HFFc6 (cell line): ENCODE measurements around the gene SBF2. TPM values are rescaled to one million over a fixed set of nuclear protein-coding genes. Genes with fewer than 3 reads are reported as not detected.
A peak's percentile ranks its signal among the peaks of the same experiment; 100 is the strongest.

ENCODE experiments used
- DNase-seq: peaks from one replicate; pipeline ENCODE4 v3.0.0-alpha.2; 2018
- H3K27ac Mint-ChIP-seq: 2 replicates; pipeline ENCODE4 v1.8.0; 2020; ENCODE audit warnings: mild to moderate bottlenecking, mixed read lengths
- H3K27me3 Mint-ChIP-seq: 2 replicates; pipeline ENCODE4 v1.8.0; 2021; ENCODE audit warnings: mild to moderate bottlenecking, moderate library complexity, mixed read lengths; ENCODE audit not compliant: insufficient read depth
- H3K36me3 Mint-ChIP-seq: 2 replicates; pipeline ENCODE4 v1.8.0; 2021; ENCODE audit warnings: low read depth, mixed read lengths
- H3K4me1 Mint-ChIP-seq: 2 replicates; pipeline ENCODE4 v1.8.0; 2020; ENCODE audit warnings: low read depth, mixed read lengths
- H3K4me3 Mint-ChIP-seq: 2 replicates; pipeline ENCODE4 v1.8.0; 2020; ENCODE audit warnings: mild to moderate bottlenecking, moderate library complexity, mixed read lengths
- H3K9me3 Mint-ChIP-seq: 2 replicates; pipeline ENCODE4 v1.8.0; 2020; ENCODE audit warnings: mild to moderate bottlenecking, mixed read lengths
- CTCF ChIP-seq: fragments of 200-600 bp; sonication (generic); IDR thresholded peaks from 2 replicates; pipeline ENCODE4 v1.5.0; 2021; ENCODE audit warnings: antibody characterized with exemption, mild to moderate bottlenecking
- total RNA-seq, 6 experiments: library from RNA; stranded (reverse); fragmentation: NEBNext Ultra II Directional; extraction: Animal tissue kit (Norgen Biotek cat#: 25700); gene quantifications; 2 replicates in 1 of 6; 3 replicates in 5 of 6; pipeline ENCODE4 v1.2.3, GENCODE V29; 2021

The SBF2 gene
- total RNA-seq, 6 experiments from 2014 or later, result 25.2 to 36.0 (median 30.7) TPM

GRCh38 chr11:9817191-9817590 is 476.8 kb downstream of the SBF2 start:
- Mint-ChIP-seq H3K36me3 (peaks cover 5% of the 10 kb centered on the region), H3K9me3 (no peaks in the 10 kb centered on the region), H3K4me3 (no peak overlapping the region), H3K27ac (no peak overlapping the region), H3K27me3 (no peaks in the 10 kb centered on the region), H3K4me1 (peaks cover 43% of the 10 kb centered on the region)
- DNase-seq, result no peak
- TF ChIP-seq CTCF, result no peak

DNA sequence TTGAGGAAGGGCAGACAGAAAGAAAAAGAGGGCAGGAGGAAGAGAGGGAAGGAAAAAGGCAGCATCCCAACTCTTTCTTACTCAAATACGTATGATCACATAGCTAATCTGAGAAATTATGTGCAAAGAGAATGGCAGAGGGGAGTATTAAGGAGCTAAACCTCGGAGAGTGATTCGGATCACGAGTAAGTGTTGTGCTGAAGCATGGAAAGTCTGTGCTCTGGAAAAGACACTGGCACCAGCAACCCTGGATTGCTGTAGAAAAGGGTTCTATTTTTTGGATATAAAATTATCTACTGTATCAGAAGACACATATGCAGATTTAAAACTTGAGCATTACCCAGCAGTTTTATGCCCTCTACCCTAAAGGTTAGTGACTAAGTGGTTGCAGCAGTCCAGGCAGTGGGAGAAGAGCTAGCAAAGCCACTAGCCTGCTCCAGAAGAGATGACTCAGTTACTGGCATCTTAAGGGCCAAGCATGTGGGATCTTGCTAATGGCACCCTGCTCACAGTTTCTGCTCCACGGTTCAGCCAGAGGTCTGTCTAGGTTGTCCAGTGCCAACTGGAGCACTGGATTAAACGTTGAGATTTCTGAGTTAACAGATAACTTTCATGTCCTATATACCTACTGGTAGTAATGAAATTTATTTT is 478.4 kb downstream of the SBF2 start:
- DNase-seq, result peak; percentile 72
- H3K36me3 Mint-ChIP-seq, result peaks cover 20% of the 10 kb centered on the region
- peak overlapping the region; percentile 77 for H3K27ac Mint-ChIP-seq
- H3K4me1 Mint-ChIP-seq, result peaks cover 29% of the 10 kb centered on the region
- no peaks in the 10 kb centered on the region; the same call in 1 of the 2 replicates for H3K27me3 Mint-ChIP-seq
- H3K9me3 Mint-ChIP-seq, result no peaks in the 10 kb centered on the region
- no peak for TF ChIP-seq CTCF
- H3K4me3 Mint-ChIP-seq, result peak overlapping the region; percentile 15

DNA sequence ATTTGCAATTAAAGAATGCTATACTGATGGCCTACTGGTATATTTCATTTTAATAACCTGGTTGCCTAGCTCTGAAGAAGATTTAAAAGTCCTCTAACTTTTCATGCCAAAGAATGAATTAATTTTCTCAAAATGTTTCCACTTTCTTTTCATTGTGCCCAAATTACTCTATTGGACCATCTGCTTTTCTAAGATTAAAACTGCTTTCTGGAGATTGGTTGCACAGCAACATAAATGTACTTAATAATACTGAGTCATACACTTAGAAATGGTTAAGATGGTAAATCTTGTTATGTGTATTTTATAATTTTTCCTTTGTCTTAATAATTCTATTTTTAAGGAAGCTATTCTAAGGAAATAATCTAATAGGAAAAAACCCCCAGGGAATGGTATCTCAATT is 479.9 kb downstream of the SBF2 start:
- Mint-ChIP-seq H3K27ac (peak overlapping the region; percentile 72), H3K27me3 (no peaks in the 10 kb centered on the region; the same call in 1 of the 2 replicates), H3K4me1 (peaks cover 22% of the 10 kb centered on the region), H3K9me3 (no peaks in the 10 kb centered on the region), H3K36me3 (peaks cover 23% of the 10 kb centered on the region), H3K4me3 (no peak overlapping the region)
- no peak for DNase-seq
- TF ChIP-seq CTCF, result no peak

- no peak for TF ChIP-seq CTCF
- no peak for DNase-seq
- H3K9me3 Mint-ChIP-seq, result no peaks in the 10 kb centered on the region
- peaks cover 1% of the 10 kb centered on the region; the same call in 1 of the 2 replicates for H3K27me3 Mint-ChIP-seq
- peak overlapping the region; percentile 59; the same call in 1 of the 2 replicates for H3K27ac Mint-ChIP-seq
- peaks cover 63% of the 10 kb centered on the region for H3K36me3 Mint-ChIP-seq
- no peak overlapping the region; the same call in 1 of the 2 replicates for H3K4me3 Mint-ChIP-seq
- H3K4me1 Mint-ChIP-seq, result peaks cover 28% of the 10 kb centered on the region
Observed at GRCh38 chr11:9808943-9809342, 485.1 kb downstream of the SBF2 start.

DNA sequence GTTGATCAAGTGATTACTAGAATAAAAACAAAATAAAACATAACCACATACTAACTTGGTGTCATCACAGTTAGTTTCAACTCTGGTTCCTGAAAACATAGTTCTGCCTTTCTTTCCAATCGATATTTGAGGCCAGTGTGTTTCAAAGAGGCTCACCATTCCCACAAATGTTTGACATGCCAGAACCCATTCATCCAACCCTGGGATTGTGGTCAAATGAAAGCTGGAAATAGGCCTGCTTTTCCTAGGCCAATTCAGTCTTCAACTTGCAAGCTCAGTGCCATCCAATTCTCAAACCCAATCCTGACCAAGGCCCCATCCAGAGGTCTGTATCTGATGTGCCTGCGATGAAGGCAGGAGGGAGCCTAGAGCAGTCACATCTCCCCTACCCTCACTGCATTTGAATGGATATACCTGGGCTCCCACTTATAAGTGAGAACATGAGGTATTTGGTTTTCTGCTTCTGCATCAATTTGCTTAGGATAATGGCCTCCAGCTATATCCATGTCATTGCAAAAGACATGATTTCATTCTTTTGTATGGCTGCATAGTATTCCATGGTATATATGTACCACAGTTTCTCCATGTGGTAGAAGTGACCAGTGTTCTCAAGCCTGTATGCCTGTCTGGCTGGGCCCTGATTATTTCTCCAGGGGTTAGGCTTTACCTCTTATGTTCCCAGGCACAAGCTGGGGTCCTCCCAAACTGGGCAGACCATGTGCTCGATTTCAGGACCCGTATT is 486.9 kb downstream of the SBF2 start:
- no peak for DNase-seq
- Mint-ChIP-seq H3K9me3 (no peaks in the 10 kb centered on the region), H3K4me1 (peaks cover 46% of the 10 kb centered on the region), H3K36me3 (peaks cover 58% of the 10 kb centered on the region), H3K27ac (no peak overlapping the region), H3K4me3 (no peak overlapping the region), H3K27me3 (peaks cover 1% of the 10 kb centered on the region; the same call in 1 of the 2 replicates)
- TF ChIP-seq CTCF, result no peak
